ENCODE measurements around the gene EHD4. TPM values are rescaled to one million over a fixed set of nuclear protein-coding genes. Genes with fewer than 3 reads are reported as not detected.

Gene EHD4
- total RNA-seq, 1 experiment from 2014 or later = 20.2 TPM

DNA sequence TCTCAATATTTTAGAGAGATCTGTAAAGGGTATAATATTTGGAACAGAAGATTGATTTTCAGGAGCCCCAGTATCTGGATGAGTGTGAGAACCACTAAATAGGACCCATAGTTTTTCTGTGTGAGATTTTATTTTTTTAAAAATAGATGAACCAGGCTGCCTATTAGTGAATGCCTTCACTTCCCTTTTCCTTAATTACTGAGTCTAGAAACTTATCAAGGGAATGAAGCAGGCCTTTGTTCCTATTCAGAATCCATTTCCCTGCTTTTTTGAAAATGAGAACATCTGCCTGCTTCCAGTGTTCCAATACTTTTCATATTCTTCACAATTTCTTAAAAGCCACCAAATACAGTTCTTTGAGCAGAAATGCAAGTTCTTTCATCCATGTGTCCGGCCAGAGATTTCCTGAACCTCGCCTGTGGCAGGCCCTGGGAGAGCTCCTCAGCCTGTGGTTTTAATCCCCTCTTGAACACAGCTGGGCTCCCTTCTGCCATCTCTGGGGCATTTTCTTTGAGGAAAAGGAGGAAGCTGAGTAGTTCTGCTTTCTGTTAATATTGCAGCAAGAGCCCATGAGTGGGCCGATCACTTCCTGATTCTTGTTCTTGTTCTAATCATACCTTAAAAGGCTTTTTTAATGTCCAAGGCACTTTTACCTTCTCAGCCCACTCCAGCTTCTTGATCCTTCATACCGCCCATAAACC lies 4.7 kb downstream of the EHD4 start:
- peak overlapping the region; percentile 37 for H3K4me3 Mint-ChIP-seq (ENCODE audit: low read depth, unreplicated experiment)

DNA sequence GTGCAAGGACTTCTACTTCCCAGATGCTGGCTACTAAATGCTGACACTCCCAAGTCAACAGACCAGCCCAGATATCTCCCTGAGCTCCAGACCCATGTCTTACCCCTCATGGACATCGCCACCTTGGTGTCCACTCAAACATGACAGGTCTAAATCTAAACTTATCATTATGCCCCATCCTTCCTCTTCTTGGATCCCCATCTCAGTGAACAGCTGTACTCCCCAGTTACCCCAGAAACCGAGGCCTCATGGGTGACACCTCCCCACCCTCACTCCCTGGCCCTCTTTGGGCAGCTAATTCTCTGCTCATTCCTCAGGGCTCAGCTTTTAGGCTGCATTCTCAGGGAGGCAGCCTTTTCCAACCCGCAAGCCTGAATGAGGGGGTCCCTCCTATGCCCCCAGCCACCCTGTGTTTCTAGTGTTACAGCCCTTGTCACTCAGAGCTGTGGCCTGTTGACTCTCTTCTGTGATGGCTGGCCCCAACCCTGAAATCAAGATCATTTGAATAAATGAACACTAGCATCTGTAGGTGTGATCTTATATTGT lies 5.4 kb downstream of the EHD4 start:
- no peaks in the 10 kb centered on the region for H3K9me3 Mint-ChIP-seq (ENCODE audit: low read depth, unreplicated experiment)
- CTCF ChIA-PET = no interaction called here
- H3K4me3 Mint-ChIP-seq (ENCODE audit: low read depth, unreplicated experiment) = no peak overlapping the region
- TF ChIP-seq, protein P1, sequence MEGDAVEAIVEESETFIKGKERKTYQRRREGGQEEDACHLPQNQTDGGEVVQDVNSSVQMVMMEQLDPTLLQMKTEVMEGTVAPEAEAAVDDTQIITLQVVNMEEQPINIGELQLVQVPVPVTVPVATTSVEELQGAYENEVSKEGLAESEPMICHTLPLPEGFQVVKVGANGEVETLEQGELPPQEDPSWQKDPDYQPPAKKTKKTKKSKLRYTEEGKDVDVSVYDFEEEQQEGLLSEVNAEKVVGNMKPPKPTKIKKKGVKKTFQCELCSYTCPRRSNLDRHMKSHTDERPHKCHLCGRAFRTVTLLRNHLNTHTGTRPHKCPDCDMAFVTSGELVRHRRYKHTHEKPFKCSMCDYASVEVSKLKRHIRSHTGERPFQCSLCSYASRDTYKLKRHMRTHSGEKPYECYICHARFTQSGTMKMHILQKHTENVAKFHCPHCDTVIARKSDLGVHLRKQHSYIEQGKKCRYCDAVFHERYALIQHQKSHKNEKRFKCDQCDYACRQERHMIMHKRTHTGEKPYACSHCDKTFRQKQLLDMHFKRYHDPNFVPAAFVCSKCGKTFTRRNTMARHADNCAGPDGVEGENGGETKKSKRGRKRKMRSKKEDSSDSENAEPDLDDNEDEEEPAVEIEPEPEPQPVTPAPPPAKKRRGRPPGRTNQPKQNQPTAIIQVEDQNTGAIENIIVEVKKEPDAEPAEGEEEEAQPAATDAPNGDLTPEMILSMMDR (IDR thresholded peaks at IDR 0.05; ENCODE audit: unreplicated experiment) = no peak
- H3K27me3 Mint-ChIP-seq (ENCODE audit: unreplicated experiment) = no peaks in the 10 kb centered on the region
- H3K4me1 Mint-ChIP-seq (ENCODE audit: low read depth, unreplicated experiment) = peaks cover 42% of the 10 kb centered on the region
- DNase-seq = no peak
- H3K27ac Mint-ChIP-seq (ENCODE audit: unreplicated experiment) = no peak overlapping the region
- peaks cover 19% of the 10 kb centered on the region for H3K36me3 Mint-ChIP-seq (ENCODE audit: insufficient read depth, unreplicated experiment)
- no TSS peak for BruUV-seq (replicated peaks)
- intact Hi-C loops (cut with micrococcal nuclease; ENCODE audit: unreplicated experiment) = no loop called here

More for the DNA sequence above, 4.7 kb downstream of the EHD4 start:
- Mint-ChIP-seq H3K27ac (ENCODE audit: unreplicated experiment) (peak overlapping the region; percentile 75), H3K27me3 (ENCODE audit: unreplicated experiment) (no peaks in the 10 kb centered on the region), H3K9me3 (ENCODE audit: low read depth, unreplicated experiment) (no peaks in the 10 kb centered on the region), H3K4me1 (ENCODE audit: low read depth, unreplicated experiment) (peaks cover 38% of the 10 kb centered on the region), H3K36me3 (ENCODE audit: insufficient read depth, unreplicated experiment) (peaks cover 21% of the 10 kb centered on the region)
- TF ChIP-seq, protein P1 (IDR thresholded peaks at IDR 0.05; ENCODE audit: unreplicated experiment) = no peak
- CTCF ChIA-PET = no interaction called here
- no TSS peak for BruUV-seq (replicated peaks)
- intact Hi-C loops (cut with micrococcal nuclease; ENCODE audit: unreplicated experiment) = no loop called here
- no peak for DNase-seq

DNA sequence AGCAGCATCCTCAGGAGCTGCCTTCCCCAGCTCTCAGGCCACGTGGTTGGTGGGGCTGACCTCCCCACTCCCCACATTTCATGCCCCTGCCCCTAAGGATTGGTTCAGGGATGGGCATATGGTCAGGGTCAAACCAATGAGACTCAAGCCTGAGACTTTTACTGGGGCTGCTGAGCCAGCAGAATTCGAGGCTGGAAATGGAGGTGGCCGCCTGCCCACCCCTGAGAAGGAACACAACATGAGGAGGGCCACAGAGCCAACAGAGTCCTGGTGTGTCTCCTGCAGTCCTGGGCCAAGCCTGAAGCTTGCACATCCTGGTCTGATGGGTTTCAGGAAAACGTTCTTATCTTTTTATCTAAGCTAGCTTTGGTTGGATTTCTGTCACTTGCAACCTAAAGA lies 5.9 kb downstream of the EHD4 start:
- TF ChIP-seq, protein P1 (IDR thresholded peaks at IDR 0.05; ENCODE audit: unreplicated experiment) = no peak
- CTCF ChIA-PET = no interaction called here
- Mint-ChIP-seq H3K9me3 (ENCODE audit: low read depth, unreplicated experiment) (no peaks in the 10 kb centered on the region), H3K27me3 (ENCODE audit: unreplicated experiment) (no peaks in the 10 kb centered on the region), H3K27ac (ENCODE audit: unreplicated experiment) (peak overlapping the region; percentile 56), H3K4me1 (ENCODE audit: low read depth, unreplicated experiment) (peaks cover 47% of the 10 kb centered on the region), H3K36me3 (ENCODE audit: insufficient read depth, unreplicated experiment) (peaks cover 14% of the 10 kb centered on the region), H3K4me3 (ENCODE audit: low read depth, unreplicated experiment) (no peak overlapping the region)
- intact Hi-C loops (cut with micrococcal nuclease; ENCODE audit: unreplicated experiment) = no loop called here
- no peak for DNase-seq
- no TSS peak for BruUV-seq (replicated peaks)

DNA sequence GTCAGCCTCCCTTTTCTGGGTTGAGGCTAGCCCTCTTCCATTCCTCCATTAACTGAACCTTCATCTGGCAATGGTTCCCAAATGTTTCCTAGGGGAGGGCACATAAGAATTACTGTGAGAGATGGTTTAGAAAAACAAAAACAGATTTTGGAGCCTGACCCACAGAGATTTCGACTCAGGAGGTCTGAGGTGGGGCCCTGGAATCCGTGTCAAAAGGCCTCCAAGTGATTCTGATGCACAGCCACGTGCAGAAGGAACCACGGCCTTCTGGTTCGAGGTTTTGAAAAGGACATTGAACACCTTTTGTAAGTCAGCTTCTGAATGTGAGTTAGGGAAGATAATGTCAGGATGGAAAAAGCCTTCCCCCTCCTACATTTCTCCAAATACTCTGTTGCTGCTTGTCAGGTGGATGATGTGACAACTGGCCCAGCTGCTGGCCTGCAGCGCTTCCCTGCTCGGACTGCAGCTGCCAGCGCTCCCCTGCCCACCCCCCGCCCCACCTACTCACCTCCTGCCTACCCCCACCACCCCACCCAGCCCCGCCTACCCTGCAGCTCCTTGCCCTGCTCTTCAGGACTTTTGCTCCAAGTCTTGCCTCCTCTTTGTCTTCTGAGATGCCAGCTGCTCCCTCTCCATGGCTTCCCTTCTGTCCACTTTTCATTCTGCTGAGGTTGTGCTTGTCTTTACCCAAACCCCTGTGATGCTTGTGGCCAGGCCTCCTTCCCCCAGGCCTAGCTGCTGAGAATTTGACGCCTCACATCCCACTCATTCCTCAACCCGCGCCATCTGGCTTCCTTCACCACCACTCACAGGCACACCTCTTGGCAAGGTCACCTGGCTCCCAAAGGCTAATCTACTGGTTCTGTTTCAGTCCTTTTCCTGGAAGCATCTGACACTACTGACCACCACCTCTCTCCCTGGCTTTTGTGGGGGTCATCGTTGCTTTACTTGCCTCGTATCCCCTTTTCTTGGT lies 6.6 kb downstream of the EHD4 start:
- CTCF ChIA-PET = no interaction called here
- peak overlapping the region; percentile 56 for H3K27ac Mint-ChIP-seq (ENCODE audit: unreplicated experiment)
- no peak overlapping the region for H3K4me3 Mint-ChIP-seq (ENCODE audit: low read depth, unreplicated experiment)
- H3K4me1 Mint-ChIP-seq (ENCODE audit: low read depth, unreplicated experiment) = peaks cover 47% of the 10 kb centered on the region
- TF ChIP-seq, protein P1 (IDR thresholded peaks at IDR 0.05; ENCODE audit: unreplicated experiment) = no peak
- no peak for DNase-seq
- no peaks in the 10 kb centered on the region for H3K9me3 Mint-ChIP-seq (ENCODE audit: low read depth, unreplicated experiment)
- intact Hi-C loops (cut with micrococcal nuclease; ENCODE audit: unreplicated experiment) = no loop called here
- peaks cover 14% of the 10 kb centered on the region for H3K36me3 Mint-ChIP-seq (ENCODE audit: insufficient read depth, unreplicated experiment)
- no peaks in the 10 kb centered on the region for H3K27me3 Mint-ChIP-seq (ENCODE audit: unreplicated experiment)
- BruUV-seq (replicated peaks) = no TSS peak

Measured in Calu3 (cell line).